M059J (cell line): ENCODE results near the gene FAM181A. TPM values are rescaled to one million over a fixed set of nuclear protein-coding genes. Genes with fewer than 3 reads are reported as not detected.

Experiments used
- DNase-seq: peaks from one replicate; pipeline ENCODE4 v3.0.0-alpha.2; 2012; ENCODE audit warnings: low read depth
- total RNA-seq: library from RNA; depleted of rRNA; stranded (reverse); fragments of >200 nt; shearing (Covaris generic); gene quantifications from 2 replicates; pipeline ENCODE4 v1.2.3, GENCODE V29; 2014

Gene FAM181A
- total RNA-seq, 1 experiment from 2014 or later = not detected

DNA sequence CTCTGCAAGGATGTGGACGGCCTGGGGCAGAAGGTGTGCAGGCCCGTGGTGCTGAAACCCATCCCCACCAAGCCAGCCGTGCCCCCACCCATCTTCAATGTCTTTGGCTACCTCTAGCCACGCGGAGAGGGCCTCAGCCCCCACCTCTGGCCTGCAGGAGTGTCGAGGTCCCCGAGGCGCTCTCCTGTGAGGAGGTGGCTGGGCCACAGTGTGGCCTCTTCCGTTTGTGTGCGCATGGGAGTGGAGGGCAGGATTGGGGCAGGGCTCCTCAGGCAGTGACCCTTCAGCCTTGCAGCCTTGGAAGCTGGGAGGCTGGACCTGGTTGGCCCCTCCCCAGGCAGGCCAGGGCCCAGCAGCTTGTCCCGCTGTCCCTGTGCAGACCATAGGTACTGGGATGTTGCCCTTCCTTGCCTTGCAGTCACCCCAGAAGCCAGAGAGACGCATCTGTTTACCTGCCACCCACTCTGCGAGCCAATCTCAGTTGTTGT lies 1.9 kb downstream of the FAM181A start:
- no peak for DNase-seq

DNA sequence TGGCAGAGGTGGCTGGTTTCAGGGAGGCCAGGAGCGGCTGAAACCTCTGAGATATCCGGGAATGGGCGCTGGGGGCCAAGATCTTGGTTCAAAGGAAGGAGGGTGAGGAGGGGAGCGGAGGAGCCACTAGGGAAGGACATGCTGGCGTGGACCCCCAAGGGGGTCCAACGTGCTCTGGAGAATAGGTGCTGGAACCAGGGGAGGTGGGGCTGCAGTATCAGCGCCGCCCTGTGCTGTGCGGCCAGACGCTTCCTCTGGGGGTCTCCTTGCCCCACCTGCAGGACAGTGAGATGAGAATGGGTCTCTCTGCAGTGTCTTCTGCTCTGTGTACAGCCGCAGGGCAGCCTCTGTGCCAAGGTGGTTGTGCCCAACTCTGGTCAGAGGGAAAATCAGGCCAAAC lies 2.5 kb downstream of the FAM181A start:
- no peak for DNase-seq

DNA sequence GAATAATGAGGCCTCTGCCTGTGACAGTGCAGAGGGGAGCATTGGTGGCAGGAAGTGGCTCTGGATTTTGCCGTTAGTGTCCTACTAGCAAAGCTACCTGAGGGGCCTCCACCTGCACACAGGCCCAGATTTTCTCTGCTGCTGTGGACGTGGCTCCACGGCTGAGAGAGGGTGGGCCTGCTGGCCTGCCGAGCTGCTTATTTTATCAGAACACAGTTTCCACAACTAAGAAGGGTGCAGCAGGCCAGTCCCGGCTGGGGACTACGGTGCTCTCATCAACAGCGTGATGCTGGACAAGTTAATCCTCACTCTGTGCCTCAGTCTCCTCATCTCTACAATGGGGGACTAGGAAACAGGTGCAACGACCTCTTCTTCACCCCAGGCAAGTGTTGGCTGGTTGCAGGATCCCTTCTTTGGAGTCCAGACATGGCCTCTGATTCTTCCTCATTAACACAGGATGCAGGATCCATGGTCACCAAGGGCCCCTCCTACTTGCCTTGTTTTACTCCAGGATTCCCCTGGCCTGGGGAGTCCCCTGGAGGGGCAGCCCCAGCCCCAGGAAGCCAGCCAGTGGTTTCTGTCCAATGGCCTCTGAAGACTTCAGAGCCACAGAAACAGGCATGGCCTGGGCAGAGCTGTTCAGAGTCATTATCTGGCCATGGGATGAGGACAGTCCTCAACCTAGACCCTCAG lies 3.3 kb downstream of the FAM181A start:
- no peak for DNase-seq

DNA sequence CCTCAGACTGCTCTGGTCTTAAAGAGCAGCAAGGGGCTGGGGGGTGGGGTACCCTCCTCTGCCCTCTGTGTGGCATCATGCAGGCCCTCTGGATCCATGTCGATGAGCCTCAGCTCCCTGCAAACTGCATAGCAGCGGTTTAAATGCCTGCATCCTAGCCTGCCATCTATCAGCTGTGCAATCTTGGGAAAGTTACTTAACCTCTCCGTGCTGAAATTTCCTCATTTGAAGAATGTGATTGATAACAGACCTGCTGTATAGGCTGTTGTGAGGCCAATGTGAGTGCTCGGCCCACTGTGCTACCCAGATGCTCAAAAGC lies 3.8 kb downstream of the FAM181A start:
- no peak for DNase-seq

DNA sequence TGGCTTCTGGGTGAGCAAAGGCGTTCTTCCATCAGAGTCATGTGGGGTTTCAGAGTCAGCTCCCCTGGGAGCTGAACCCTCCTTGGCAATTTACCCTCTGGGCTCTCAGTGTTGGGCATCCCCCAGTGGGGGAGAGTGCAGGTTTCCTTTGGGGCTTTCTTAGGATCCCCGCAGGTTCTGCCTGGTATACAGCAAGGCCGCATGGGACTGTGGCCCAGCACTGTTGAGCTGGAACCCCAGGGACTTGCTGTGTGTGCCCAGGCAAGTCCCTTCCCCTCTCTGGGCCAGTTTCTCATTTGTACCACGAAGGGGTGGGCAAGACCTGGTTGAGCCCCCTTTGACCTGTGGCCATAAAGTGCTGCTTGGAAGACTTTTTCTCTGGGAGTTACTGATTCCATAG lies 5.5 kb downstream of the FAM181A start:
- DNase-seq = no peak

DNA sequence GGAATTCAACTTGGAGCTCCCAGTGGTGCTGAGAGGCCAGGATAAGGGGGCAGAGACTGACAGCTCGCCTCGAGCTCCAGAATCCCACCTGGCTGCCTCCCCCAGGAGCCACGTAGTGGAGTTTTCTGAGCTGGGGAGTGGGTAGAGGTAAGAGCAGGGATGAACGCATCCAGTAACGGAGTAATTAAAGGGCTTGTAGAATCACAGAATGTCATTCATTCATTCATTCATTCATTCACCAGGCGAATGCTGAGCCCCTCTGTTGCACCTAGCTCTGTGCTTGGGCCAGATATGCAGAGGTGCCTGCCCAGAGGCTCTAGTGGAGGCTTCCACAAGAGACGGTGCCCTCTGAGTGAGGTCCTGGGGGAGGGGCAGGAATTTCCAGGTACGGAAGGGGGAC lies 8.1 kb downstream of the FAM181A start:
- no peak for DNase-seq

DNA sequence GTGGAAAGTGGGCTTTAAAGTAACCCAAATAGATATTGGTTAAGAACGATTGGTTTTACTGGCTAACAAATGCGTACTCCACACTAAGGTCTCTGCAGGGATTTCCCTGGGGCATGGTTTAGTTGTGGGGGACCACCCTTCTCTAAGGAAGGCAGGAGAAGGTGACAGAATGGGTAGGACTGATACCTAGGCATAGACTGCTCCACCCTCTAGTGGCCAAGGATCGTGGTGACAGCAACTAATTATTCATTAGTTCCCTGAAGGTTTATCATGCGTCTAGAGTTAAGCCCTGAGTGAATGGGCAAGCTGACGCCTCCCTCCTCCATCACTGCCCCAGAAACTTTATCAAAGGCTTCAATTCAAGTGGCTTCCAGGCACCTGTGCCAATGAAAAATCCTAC lies 9.1 kb downstream of the FAM181A start:
- peak; percentile 28 for DNase-seq

DNA sequence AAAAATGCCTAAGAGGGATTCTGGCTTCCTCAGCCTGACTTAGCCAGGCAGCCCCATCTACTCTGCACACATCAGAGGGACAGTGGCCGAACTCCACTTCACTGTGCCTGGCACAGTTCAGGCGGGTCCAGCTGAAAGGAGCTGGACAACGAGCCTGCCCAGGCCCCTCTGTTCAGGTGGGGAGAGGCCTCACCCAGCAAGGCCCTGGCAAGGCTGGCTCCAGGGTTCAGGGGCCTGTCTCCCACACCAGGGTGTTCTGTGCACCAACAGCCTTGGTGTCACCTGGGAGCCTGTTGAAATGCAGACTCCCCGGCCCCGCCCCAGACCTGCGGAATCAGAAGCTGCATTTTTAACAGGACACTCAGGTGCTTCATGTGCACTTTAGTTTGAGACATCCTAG lies 9.8 kb downstream of the FAM181A start:
- DNase-seq = no peak

DNA sequence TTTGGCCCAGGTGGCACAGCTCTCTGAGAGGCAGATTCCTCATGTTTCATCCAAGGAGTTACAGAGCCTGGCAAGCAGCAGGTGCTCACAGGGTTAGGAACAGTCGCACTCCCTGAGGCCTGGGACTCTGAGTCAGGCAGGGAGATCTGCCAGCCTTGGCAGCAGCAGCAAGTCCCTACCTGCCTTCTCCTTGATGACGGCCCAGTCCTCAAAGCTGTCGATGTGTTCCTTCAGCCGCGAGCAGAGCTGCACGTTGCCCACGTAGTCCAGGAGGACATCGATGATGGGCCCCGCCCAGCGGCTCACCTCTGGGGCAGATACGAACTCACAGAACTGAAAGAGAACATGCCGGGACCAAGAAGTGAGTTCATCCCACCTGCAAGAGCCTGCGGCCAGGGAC lies 10.4 kb downstream of the FAM181A start:
- no peak for DNase-seq

DNA sequence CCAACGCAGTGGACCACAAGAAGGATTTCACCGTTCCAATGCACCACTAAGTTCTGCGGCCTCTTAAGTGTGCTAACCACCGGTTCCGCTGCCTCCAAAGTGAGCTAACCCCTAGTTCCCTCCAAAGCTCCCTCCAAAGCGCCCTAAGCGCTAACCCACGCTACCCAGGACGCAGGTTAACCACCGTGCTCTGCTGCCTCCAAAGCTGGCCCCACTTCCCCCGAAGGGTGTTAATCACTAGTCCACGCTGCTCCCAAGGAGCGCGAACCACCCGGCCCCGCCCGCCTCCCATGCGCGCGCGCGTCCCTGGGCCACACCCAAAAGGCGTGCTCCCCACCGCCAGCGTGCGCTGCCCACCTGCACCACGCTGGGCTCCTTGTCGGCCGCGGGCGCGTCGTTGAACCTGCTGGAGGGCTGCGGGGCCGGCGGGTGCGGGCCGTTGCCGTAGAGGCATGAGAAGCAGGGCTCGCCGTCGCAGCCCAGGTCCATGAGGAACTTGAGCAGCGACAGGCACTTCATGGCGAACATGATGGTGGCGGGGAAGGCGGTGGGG lies 11.7 kb downstream of the FAM181A start:
- no peak for DNase-seq

DNA sequence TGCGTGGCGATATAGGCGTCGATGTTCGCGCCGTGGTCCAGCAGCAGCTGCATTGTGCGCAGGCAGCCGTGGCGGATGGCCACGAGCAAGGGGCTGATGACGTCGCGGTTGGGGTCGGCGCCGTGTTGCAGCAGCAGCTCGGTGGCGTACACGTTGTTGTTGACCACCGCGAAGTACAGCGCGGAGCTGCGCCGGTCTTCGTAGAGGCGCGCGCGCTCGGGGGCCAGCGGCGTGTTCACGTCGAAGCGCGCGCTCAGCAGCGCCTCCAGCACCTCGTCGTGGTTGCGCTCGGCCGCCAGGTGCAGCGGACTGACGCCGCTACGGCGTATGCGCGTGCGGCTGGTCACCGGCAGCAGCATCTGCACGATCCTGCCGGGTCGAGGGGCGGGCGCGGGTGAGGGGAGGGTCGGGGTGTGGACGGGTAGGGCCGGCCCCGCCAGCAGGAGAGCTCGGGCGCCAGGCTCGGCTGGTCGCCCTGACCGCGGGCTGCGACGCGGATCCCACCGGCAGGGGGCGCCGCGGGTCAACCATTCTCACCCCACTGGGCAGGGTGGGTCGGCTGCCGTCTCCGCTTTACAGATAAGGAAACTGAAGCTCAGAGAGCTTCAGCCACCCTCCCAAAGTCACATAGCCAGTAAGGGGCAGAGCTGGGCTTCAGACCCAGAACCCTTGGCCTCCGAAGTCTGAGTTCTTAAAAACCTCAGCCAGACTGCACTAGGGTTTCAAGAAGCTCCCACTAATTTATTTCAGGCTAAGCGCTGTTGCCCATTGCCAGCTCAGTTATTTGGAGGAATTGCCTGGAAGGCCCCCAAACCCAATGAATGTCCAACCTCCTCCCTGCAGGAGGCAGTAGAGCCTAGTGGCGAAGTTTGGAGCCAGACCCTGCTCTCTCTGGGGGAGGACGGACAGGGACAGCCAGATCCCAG lies 12.4 kb downstream of the FAM181A start:
- peak; percentile 41 for DNase-seq

DNA sequence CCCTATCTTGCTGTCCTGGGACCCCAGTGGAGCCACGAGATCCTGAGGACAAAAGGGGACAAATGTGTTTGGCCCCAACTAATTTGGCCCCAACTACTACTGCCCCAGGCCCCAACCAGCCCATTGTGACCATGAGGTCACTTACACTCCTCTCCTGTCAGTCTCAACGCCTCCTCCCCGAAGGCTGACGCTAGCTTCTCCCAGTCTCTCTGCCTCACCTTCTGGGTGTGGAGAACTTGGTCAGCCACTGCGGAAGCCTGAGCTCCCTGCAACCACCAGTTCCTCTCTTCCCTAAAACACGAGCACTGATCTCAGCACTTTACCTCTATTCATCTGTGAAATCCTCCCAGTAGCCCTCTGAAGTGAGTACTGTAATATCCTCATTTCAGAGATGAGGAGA lies 13.3 kb downstream of the FAM181A start:
- no peak for DNase-seq

DNA sequence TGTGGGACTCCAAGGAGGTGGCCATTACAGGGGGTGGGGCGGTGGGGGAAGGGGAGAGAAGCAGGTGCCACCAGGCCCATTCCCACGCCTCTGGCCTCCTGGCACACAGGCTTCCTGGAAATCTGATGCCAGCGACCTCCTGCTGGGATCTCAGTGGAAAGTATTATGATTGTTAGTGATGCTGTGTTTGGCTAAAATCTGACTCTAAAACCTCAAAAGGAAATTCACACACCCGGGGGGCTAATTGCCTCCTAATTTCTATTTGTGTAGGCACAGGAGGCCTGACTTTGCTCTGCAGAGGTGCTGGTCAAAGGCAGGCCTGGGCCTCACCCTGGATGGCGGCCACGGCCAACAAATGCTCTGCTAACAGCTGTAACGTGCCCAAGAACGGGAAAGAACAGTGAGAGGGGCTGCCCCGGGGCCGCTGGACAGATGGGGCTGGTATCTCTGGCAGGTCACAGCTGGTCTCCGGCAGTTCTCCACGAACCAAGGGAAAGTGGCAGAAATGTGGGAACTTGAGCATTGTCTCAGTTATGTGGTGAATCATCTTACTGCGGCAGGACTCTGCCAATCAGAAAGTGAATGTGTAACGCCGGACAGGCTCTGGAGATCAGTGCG lies 14.3 kb downstream of the FAM181A start:
- DNase-seq = peak; percentile 84

DNA sequence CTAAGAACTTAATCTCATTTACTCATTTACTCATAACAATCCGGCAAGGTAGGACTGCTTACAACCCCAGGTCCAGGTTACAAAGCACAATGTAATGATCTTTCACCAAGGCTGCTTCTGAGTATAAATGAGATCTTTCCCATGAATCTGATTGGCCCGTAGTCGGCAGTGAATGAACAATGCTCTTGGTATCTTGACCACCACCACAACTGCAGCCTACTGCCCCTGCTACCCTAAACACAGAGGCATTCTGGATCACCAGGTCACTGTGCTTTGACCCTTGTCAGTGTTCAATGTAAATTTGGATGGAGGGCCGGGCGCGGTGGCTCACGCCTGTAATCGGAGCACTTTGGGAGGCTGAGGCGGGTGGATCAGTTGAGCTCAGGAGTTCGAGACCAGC lies 15.9 kb downstream of the FAM181A start:
- peak; percentile 78 for DNase-seq

DNA sequence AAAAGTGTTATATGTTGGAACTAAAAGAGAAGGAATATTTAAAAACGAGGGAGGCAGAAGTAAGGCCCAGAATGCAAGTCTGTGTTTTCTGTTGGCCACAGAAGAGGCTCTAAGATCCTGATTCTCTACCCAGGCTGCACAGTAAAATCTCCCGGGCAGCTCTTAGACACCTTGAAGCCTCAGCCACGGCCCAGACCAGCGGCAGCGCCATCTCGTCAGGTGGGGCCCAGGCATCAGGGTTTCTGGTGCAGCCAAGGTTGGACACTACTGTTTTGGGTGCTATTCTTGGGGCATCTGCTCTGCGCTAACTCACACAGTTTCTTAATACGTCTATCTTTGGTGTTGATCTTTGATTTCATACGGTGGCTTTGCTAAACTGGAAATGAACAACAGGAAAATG lies 16.8 kb downstream of the FAM181A start:
- DNase-seq = no peak

DNA sequence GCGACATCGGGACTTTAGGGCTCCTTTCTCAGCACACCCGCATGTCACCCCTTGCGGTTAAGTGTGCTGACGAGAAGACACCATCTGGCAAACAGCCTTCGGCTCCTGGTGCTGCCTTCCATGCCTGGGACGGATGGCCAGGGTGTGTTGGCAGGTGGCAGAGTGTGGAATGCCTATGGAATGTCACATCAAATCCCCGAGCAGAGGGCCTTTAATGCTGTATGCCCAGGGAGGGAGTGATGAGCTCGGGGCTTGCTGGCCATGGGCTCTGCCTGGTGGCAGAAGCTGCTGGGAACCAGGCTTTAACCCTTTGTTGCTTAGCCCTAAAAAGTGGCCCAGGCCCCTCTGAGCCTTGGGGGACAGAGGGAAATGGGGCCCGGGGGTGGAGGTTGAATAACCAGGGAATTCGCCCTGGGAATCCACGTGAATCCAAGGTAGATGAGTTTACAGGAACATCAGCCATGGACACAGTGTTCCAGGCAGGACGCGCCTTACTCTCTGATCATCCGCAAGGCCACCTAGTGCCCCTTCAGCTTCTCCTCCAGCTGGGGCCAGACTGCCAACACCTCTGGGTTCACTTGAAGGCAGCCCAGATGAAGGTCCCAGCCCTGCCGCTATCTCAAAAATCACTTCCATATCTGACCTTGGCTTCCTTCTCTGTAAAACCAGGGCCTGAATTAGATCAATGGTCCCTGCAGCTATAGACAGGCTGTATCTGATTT lies 17.4 kb downstream of the FAM181A start:
- no peak for DNase-seq

DNA sequence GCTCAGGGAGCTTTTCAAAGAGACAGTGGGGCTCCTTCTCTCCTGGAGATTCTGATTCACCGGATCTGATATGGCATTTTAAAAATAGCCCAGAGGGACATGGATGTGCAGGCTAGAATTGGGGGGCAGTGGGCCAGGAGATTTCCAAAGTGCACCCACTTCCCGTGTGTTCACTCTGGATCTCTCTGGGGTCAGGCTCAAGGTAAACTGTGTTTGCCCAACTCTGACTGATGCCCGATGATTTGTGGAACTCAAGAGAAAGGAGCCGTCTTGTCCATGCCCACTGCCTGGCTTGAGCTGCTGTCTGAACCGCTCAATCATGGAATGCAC lies 17.9 kb downstream of the FAM181A start:
- DNase-seq = no peak

DNA sequence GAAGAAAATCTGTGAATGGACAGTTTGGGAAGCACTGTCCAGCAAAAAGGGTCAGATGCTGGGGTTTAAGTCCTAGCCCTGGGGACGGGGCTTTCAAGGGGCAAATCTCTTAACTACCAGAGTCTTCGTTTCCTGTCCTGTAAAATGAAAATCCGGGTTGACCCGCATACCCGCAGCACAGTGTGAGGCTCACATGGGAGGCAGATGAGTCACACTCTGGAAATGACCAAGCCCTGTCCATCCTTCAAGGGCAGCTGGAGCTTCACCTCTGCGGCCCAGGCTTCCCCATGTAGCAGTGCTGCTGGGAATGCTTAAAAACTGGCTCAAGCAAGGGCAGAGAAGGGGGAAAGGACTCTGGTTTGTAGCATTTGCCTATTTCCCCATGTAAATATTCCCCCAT lies 19.0 kb downstream of the FAM181A start:
- peak; percentile 61 for DNase-seq

DNA sequence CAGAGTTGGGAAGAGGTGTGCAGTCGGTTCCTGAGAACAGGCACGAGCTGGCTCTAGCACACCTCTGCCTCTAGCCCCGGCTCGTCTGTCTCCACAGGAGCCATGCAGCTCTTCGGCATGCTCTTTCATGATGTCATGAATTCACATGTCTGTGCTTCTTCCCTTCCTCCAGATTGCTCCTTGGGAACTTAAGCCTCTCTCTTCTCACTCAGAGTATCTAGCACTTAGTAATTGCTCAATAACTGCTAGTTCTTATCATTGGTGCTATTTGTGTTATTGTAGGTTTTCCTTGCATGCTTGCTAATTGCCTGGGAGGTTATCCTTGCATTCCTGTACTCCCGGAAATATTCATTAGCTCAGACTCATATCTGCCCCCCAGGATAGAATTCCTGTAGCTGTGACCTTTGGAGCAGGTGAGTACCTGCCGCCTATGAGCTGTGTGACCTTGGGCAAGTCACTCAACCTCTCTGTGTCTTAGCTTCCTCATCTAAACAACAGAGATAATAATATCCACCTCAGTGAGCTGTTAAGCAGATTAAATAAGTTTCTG lies 19.5 kb downstream of the FAM181A start:
- DNase-seq = no peak

DNA sequence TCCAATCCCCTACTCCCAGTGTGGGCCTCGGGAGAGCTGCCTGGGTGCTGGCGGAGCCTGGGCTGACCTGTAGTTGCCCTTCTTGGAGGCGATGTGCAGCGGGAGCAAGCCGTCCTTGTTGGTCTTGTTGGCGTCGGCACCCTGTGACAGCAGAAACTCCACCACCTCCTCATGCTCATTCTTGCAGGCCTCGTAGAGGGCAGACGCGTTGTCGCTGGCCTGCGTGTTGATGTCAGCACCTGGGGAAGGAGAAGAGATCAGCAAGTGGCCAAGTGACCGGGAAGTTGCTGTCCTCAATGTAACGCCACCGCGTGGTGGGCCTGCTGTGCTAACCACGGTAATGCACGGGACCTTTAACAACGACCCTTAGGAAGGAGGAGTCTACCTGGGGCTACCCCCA lies 20.1 kb downstream of the FAM181A start:
- DNase-seq = no peak

DNA sequence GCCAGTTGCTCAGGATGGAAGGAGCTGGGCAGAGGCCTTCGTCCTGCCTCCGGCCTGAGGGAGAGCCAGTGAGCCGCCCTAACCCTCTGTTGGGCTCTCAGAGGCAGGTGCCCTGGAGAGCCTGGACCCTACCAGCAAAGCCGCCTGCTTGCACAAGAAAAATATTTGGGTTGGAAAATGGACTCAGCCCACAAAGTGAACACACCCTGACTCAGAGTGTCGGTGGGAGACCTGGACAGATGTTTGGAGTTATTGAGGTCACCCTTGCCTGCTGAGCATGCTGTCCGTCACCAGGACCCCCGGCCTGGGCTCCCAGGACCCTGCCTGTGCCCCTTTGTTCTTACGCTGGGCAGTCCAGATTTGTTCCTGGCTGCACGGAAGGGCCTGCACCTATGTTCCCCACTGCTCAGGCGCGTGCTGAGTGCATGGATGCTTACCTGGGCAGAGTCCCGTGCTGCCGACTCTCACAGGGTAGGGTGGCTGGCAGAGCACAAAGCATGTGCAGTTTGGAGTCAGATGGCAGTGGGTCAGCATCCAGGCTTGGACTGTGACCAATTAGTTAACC lies 22.4 kb downstream of the FAM181A start:
- no peak for DNase-seq
